GM23248 (cell line): ENCODE data around the gene TEKT1.

Experiments used
- EZH2 ChIP-seq: fragments of 200-600 bp; sonication (generic); IDR thresholded peaks from 2 replicates; pipeline ENCODE4 v1.6.1; 2018; ENCODE audit warnings: antibody characterized with exemption, mild to moderate bottlenecking; ENCODE audit not compliant: insufficient read depth, poor library complexity, severe bottlenecking
- EZH2phosphoT487 ChIP-seq: fragments of 200-600 bp; sonication (generic); IDR thresholded peaks from 2 replicates; pipeline ENCODE4 v1.6.1; 2018; ENCODE audit warnings: antibody characterized with exemption, moderate library complexity, mild to moderate bottlenecking, low read depth; ENCODE audit not compliant: insufficient read depth

DNA sequence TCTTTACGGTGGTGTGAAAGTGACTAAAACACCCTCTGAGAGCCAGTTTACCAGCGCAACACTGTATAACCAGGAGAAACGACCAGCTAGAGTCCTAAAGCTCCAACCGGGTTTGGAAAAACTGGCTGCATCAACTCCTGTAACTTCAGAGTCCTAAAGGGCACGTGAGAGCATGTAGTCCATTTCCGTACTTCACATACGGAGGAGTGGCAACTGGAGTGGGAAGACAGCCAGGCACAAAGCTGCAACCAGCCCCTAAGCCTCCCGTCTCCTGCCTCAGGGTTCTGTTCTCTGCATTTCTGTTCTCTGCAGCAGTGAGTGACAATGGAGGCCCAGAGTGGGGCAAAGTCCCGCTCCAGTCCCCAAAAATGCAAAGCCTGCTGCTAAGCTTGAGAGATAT lies 19.2 kb downstream of the TEKT1 start:
- TF ChIP-seq EZH2 (no peak), EZH2phosphoT487 (no peak)
